SK-N-SH (cell line): ENCODE results near the gene UNCX. TPM values are rescaled to one million over a fixed set of nuclear protein-coding genes. Genes with fewer than 3 reads are reported as not detected.

ENCODE experiments used
- CTCF ChIA-PET: fragments of 300-600, 350-600 bp; formaldehyde crosslinking; extraction: SDS; loops from one replicate; lab custom pipeline; 2021; lab: Yijun Ruan, JAX
- POLR2A ChIA-PET: fragments of 350-600 bp; sonication (Branson Sonifier 250); formaldehyde crosslinking; extraction: SDS; loops from one replicate; lab custom pipeline; 2020; ENCODE audit warnings: antibody characterized with exemption, inconsistent platforms; lab: Yijun Ruan, JAX
- DNase-seq: peaks from one replicate; pipeline ENCODE4 v3.0.0; 2012
- H2AFZ ChIP-seq: fragments of 200-600 bp; sonication (generic); 2 replicates; pipeline ENCODE4 v1.8.1; 2016; ENCODE audit warnings: antibody characterized with exemption, mild to moderate bottlenecking, low read depth
- H3F3A ChIP-seq: fragments of 200-600 bp; sonication (generic); replicated peaks from 2 replicates; pipeline ENCODE3; 2016; ENCODE audit warnings: antibody characterized with exemption, mild to moderate bottlenecking; ENCODE audit not compliant: insufficient read depth
- H3K27ac ChIP-seq, 2 experiments: fragments of 200-500 bp in 1 of 2; fragments of 200-600 bp in 1 of 2; sonication (Bioruptor generic) in 1 of 2; sonication (generic), shearing (Covaris generic) in 1 of 2; 2 replicates each; pipeline versions ENCODE4 v1.5.1 to v1.6.1; 2014 to 2016; ENCODE audit warnings: low read depth in 2 of 2, inconsistent platforms in 1 of 2, low read length in 1 of 2, mild to moderate bottlenecking in 1 of 2, mixed read lengths in 1 of 2
- H3K27me3 ChIP-seq: fragments of 200-600 bp; sonication (generic), shearing (Covaris generic); 2 replicates; pipeline ENCODE4 v1.6.1; 2016; ENCODE audit warnings: mixed run types; ENCODE audit not compliant: insufficient read depth
- H3K36me3 ChIP-seq, 2 experiments: fragments of 200-500 bp in 1 of 2; fragments of 200-600 bp in 1 of 2; sonication (Bioruptor generic) in 1 of 2; sonication (generic) in 1 of 2; replicated peaks in 1 of 2; 2 replicates each; pipeline versions ENCODE3 to v1.5.1; 2014 to 2016; ENCODE audit warnings: low read length in 1 of 2, mild to moderate bottlenecking in 1 of 2; ENCODE audit not compliant: insufficient read depth in 2 of 2, control insufficient read depth in 1 of 2
- H3K4me1 ChIP-seq, 2 experiments: fragments of 200-500 bp in 1 of 2; fragments of 200-600 bp in 1 of 2; sonication (Bioruptor generic) in 1 of 2; sonication (generic), shearing (Covaris generic) in 1 of 2; 2 replicates each; pipeline versions ENCODE4 v1.5.1 to v1.6.1; 2014 to 2016; ENCODE audit warnings: low read depth in 1 of 2, low read length in 1 of 2, mixed run types in 1 of 2; ENCODE audit not compliant: insufficient read depth in 2 of 2, control insufficient read depth in 1 of 2
- H3K4me2 ChIP-seq: fragments of 200-600 bp; sonication (generic), shearing (Covaris generic); 2 replicates; pipeline ENCODE4 v1.6.1; 2017; ENCODE audit warnings: mixed run types
- H3K4me3 ChIP-seq, 2 experiments: fragments of 200-500 bp in 1 of 2; fragments of 200-600 bp in 1 of 2; sonication (Bioruptor generic) in 1 of 2; sonication (generic), shearing (Covaris generic) in 1 of 2; 2 replicates each; pipeline versions ENCODE4 v1.5.1 to v1.8.1; 2014 to 2016; ENCODE audit warnings: low read depth in 2 of 2, inconsistent platforms in 1 of 2, low read length in 1 of 2, mild to moderate bottlenecking in 1 of 2, mixed read lengths in 1 of 2, moderate library complexity in 1 of 2
- H3K79me2 ChIP-seq: fragments of 200-600 bp; sonication (generic); 2 replicates; pipeline ENCODE4 v1.8.1; 2017; ENCODE audit warnings: mild to moderate bottlenecking; ENCODE audit not compliant: insufficient read depth
- H3K9ac ChIP-seq: fragments of 200-600 bp; sonication (generic); 2 replicates; pipeline ENCODE4 v1.6.1; 2017; ENCODE audit warnings: mixed run types
- H3K9me2 ChIP-seq: fragments of 200-600 bp; sonication (generic); 2 replicates; pipeline ENCODE4 v1.6.1; 2017; ENCODE audit warnings: mixed run types
- H3K9me3 ChIP-seq: fragments of 200-600 bp; sonication (generic); 2 replicates; pipeline ENCODE4 v1.6.1; 2017; ENCODE audit warnings: mixed run types, mild to moderate bottlenecking, moderate library complexity
- H4K20me1 ChIP-seq: fragments of 200-600 bp; sonication (generic); 2 replicates; pipeline ENCODE4 v1.6.1; 2017; ENCODE audit warnings: mild to moderate bottlenecking, mixed run types; ENCODE audit not compliant: insufficient read depth
- EP300 ChIP-seq, 2 experiments: IDR thresholded peaks; 2 replicates each; pipeline versions ENCODE4 v1.4.0 to v1.6.1; 2012; ENCODE audit warnings: borderline replicate concordance in 1 of 2, low read depth in 1 of 2, low read length in 1 of 2
- EZH2phosphoT487 ChIP-seq: fragments of 200-600 bp; sonication (generic); IDR thresholded peaks from 2 replicates; pipeline ENCODE4 v1.6.1; 2017; ENCODE audit warnings: low read depth, mixed run types, mild to moderate bottlenecking, antibody characterized with exemption, moderate library complexity, borderline replicate concordance
- FOSL2 ChIP-seq: IDR thresholded peaks from 2 replicates; pipeline ENCODE4 v1.4.0; 2012; ENCODE audit warnings: low read depth, mild to moderate bottlenecking, moderate library complexity, borderline replicate concordance
- GATA2 ChIP-seq: sonication (generic); formaldehyde crosslinking; IDR thresholded peaks from 2 replicates; pipeline ENCODE4 v1.5.0; 2020; ENCODE audit warnings: mild to moderate bottlenecking, missing genetic modification reagents
- IRF3 ChIP-seq: fragments of 150-350 bp; IDR thresholded peaks from 2 replicates; pipeline ENCODE4 v1.6.1; 2016; ENCODE audit warnings: mild to moderate bottlenecking, low read depth, low read length
- JUND ChIP-seq: IDR thresholded peaks from 2 replicates; pipeline ENCODE4 v1.4.0; 2012
- MEF2A ChIP-seq: IDR thresholded peaks from 2 replicates; pipeline ENCODE4 v1.4.0; 2012; ENCODE audit warnings: low read depth, borderline replicate concordance
- NFIC ChIP-seq: IDR thresholded peaks from 2 replicates; pipeline ENCODE4 v1.4.0; 2012; ENCODE audit warnings: borderline replicate concordance
- PBX3 ChIP-seq: IDR thresholded peaks from 2 replicates; pipeline ENCODE4; 2012
- POLR2AphosphoS5 ChIP-seq: IDR thresholded peaks from 2 replicates; pipeline ENCODE4 v1.6.1; 2012; ENCODE audit warnings: low read depth, low read length
- RCOR1 ChIP-seq: fragments of 150-350 bp; IDR thresholded peaks from 2 replicates; pipeline ENCODE4 v1.6.1; 2017; ENCODE audit warnings: antibody characterized with exemption, low read length
- TAF1 ChIP-seq: IDR thresholded peaks from 2 replicates; pipeline ENCODE4 v1.6.1; 2012; ENCODE audit warnings: low read depth, mild to moderate bottlenecking, low read length, moderate library complexity, borderline replicate concordance
- TCF12 ChIP-seq: IDR thresholded peaks from 2 replicates; pipeline ENCODE4 v1.4.0; 2012
- USF2 ChIP-seq: fragments of 150-350 bp; IDR thresholded peaks from 2 replicates; pipeline ENCODE4 v1.6.1; 2017; ENCODE audit warnings: antibody characterized with exemption, low read length, low read depth, borderline replicate concordance
- YY1 ChIP-seq: IDR thresholded peaks from 2 replicates; pipeline ENCODE4 v1.4.0; 2012; ENCODE audit warnings: low read depth, mild to moderate bottlenecking
- WGBS: methylation state at CpG from one replicate; pipeline ENCODE4 v1.1.6; 2017; ENCODE audit warnings: low lambda C conversion rate; 5-methylcytosine and 5-hydroxymethylcytosine counted together
- polyA plus RNA-seq, 3 experiments: library from polyadenylated mRNA; depleted of rRNA; stranded (reverse); fragments of >200 nt; gene quantifications; 2 replicates each; pipeline ENCODE4 v1.2.3, GENCODE V29; 2012
- TF ChIP-seq, protein P1 (sequence below): IDR thresholded peaks from 2 replicates; pipeline ENCODE4 v1.4.0; 2012; ENCODE audit warnings: low read depth, borderline replicate concordance
- TF ChIP-seq, protein P2 (sequence below): IDR thresholded peaks from 2 replicates; pipeline ENCODE4 v1.4.0; 2012; ENCODE audit warnings: low read depth, borderline replicate concordance
- TF ChIP-seq, protein P3 (sequence below): IDR thresholded peaks from 2 replicates; pipeline ENCODE4 v1.6.1; 2012; ENCODE audit warnings: mild to moderate bottlenecking, low read depth, low read length, moderate library complexity

UNCX gene
- polyA plus RNA-seq, 1 of the 3 experiments (the other 2 are of a cell fraction) = not detected

- Histone ChIP-seq H3K9ac (no peak overlapping the region), H3K27me3 (peaks cover 75% of the 10 kb centered on the region), H3K4me2 (no peak overlapping the region), H3F3A (peaks cover 7% of the 10 kb centered on the region), H4K20me1 (no peaks in the 10 kb centered on the region), H3K9me3 (no peaks in the 10 kb centered on the region), H3K9me2 (no peaks in the 10 kb centered on the region), H3K27ac (no peak overlapping the region), H3K4me1 (peaks cover 0 to 3% of the 10 kb centered on the region in 2 experiments; a peak in 1 of 4 replicates), H3K36me3 (no peaks in the 10 kb centered on the region), H2AFZ (no peak overlapping the region), H3K79me2 (no peaks in the 10 kb centered on the region), H3K4me3 (no peak overlapping the region)
- CTCF ChIA-PET = interaction anchor here (0.6 kb wide), 1 partner anchor 151 kb away, joined by 3 read pairs; no protein-coding TSS in a partner anchor
- 5% methylated on average over 17 of the region's 19 CpGs for WGBS
- POLR2A ChIA-PET = no interaction called here
- no peak for DNase-seq
- TF ChIP-seq EZH2phosphoT487 (peak; percentile 32; the same call in 1 of the 2 replicates), PBX3 (no peak)
Measured at GRCh38 chr7:1200045-1200444, 32.6 kb upstream of the UNCX start.

- Histone ChIP-seq H3K4me2 (no peak overlapping the region), H3K36me3 (no peaks in the 10 kb centered on the region), H3K9me3 (no peaks in the 10 kb centered on the region), H3K4me3 (no peak overlapping the region), H2AFZ (no peak overlapping the region), H3K4me1 (peaks cover 0 to 3% of the 10 kb centered on the region in 2 experiments; a peak in 1 of 4 replicates), H3K9ac (no peak overlapping the region), H4K20me1 (no peaks in the 10 kb centered on the region), H3F3A (peaks cover 7% of the 10 kb centered on the region), H3K27me3 (peaks cover 92% of the 10 kb centered on the region), H3K9me2 (no peaks in the 10 kb centered on the region), H3K79me2 (no peaks in the 10 kb centered on the region), H3K27ac (no peak overlapping the region)
- DNase-seq = no peak
- ChIA-PET POLR2A (no interaction called here), CTCF (interaction anchor here (0.9 to 2.5 kb wide), 4 partner anchors 9 to 25 kb away, joined by 3 to 7 read pairs (median 4); no protein-coding TSS in a partner anchor)
- 11% methylated on average over 15 of the region's 15 CpGs for WGBS
- TF ChIP-seq IRF3 (no peak), FOSL2 (no peak), MEF2A (no peak), NFIC (no peak), USF2 (no peak), TCF12 (no peak), TAF1 (no peak), EZH2phosphoT487 (no peak), JUND (no peak), POLR2AphosphoS5 (no peak), RCOR1 (no peak), EP300 (IDR thresholded peaks at IDR 0.05; ENCODE audit: borderline replicate concordance in 1 of 2, low read depth in 1 of 2, low read length in 1 of 2) (no peak), YY1 (no peak), GATA2 (CRISPR knock-in tag) (no peak)
- TF ChIP-seq, protein P1, sequence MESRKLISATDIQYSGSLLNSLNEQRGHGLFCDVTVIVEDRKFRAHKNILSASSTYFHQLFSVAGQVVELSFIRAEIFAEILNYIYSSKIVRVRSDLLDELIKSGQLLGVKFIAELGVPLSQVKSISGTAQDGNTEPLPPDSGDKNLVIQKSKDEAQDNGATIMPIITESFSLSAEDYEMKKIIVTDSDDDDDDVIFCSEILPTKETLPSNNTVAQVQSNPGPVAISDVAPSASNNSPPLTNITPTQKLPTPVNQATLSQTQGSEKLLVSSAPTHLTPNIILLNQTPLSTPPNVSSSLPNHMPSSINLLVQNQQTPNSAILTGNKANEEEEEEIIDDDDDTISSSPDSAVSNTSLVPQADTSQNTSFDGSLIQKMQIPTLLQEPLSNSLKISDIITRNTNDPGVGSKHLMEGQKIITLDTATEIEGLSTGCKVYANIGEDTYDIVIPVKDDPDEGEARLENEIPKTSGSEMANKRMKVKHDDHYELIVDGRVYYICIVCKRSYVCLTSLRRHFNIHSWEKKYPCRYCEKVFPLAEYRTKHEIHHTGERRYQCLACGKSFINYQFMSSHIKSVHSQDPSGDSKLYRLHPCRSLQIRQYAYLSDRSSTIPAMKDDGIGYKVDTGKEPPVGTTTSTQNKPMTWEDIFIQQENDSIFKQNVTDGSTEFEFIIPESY = no peak
- TF ChIP-seq, protein P2, sequence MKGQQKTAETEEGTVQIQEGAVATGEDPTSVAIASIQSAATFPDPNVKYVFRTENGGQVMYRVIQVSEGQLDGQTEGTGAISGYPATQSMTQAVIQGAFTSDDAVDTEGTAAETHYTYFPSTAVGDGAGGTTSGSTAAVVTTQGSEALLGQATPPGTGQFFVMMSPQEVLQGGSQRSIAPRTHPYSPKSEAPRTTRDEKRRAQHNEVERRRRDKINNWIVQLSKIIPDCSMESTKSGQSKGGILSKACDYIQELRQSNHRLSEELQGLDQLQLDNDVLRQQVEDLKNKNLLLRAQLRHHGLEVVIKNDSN = no peak
- TF ChIP-seq, protein P3, sequence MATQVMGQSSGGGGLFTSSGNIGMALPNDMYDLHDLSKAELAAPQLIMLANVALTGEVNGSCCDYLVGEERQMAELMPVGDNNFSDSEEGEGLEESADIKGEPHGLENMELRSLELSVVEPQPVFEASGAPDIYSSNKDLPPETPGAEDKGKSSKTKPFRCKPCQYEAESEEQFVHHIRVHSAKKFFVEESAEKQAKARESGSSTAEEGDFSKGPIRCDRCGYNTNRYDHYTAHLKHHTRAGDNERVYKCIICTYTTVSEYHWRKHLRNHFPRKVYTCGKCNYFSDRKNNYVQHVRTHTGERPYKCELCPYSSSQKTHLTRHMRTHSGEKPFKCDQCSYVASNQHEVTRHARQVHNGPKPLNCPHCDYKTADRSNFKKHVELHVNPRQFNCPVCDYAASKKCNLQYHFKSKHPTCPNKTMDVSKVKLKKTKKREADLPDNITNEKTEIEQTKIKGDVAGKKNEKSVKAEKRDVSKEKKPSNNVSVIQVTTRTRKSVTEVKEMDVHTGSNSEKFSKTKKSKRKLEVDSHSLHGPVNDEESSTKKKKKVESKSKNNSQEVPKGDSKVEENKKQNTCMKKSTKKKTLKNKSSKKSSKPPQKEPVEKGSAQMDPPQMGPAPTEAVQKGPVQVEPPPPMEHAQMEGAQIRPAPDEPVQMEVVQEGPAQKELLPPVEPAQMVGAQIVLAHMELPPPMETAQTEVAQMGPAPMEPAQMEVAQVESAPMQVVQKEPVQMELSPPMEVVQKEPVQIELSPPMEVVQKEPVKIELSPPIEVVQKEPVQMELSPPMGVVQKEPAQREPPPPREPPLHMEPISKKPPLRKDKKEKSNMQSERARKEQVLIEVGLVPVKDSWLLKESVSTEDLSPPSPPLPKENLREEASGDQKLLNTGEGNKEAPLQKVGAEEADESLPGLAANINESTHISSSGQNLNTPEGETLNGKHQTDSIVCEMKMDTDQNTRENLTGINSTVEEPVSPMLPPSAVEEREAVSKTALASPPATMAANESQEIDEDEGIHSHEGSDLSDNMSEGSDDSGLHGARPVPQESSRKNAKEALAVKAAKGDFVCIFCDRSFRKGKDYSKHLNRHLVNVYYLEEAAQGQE = no peak
Measured at GRCh38 chr7:1201916-1202315, 30.8 kb upstream of the UNCX start.
